Suprapubic skin (tissue), 4 donors: ENCODE results near the gene DHX9. TPM values are rescaled to one million over a fixed set of nuclear protein-coding genes. Genes with fewer than 3 reads are reported as not detected.

Experiments
- DNase-seq, 2 donors: peaks; one replicate each; pipeline ENCODE4 v3.0.0-alpha.2; 2019; ENCODE audit warnings: low spot score in 2 of 2
- H3K27ac ChIP-seq: fragments of 200-600 bp; sonication (generic); one replicate; pipeline ENCODE4 v1.5.1; 2019
- H3K27me3 ChIP-seq: fragments of 200-600 bp; sonication (generic); one replicate; pipeline ENCODE4 v1.5.1; 2019
- H3K36me3 ChIP-seq: fragments of 200-600 bp; sonication (generic); one replicate; pipeline ENCODE4 v1.5.1; 2019
- H3K4me1 ChIP-seq: fragments of 200-600 bp; sonication (generic); one replicate; pipeline ENCODE4 v1.5.1; 2019
- H3K4me3 ChIP-seq: fragments of 200-600 bp; sonication (generic); one replicate; pipeline ENCODE4 v1.5.1; 2019; ENCODE audit warnings: mild to moderate bottlenecking
- H3K9me3 ChIP-seq: fragments of 200-600 bp; sonication (generic); one replicate; pipeline ENCODE4 v1.5.1; 2019
- CTCF ChIP-seq, 2 donors: fragments of 200-600 bp in 1 of 2; fragments of 450-650 bp in 1 of 2; sonication (generic) in 1 of 2; IDR thresholded peaks; one replicate each; pipeline ENCODE4 v1.5.1; 2016 to 2019; ENCODE audit warnings: antibody characterized with exemption in 2 of 2, mild to moderate bottlenecking in 1 of 2, moderate library complexity in 1 of 2
- EP300 ChIP-seq: sonication (generic); formaldehyde crosslinking; IDR thresholded peaks from one replicate; pipeline ENCODE4 v1.6.1; 2017; ENCODE audit warnings: antibody characterized with exemption
- POLR2A ChIP-seq, 2 donors: fragments of 450-650 bp; IDR thresholded peaks; one replicate each; pipeline ENCODE4 v1.6.1; 2017; ENCODE audit warnings: antibody characterized with exemption in 2 of 2, mild to moderate bottlenecking in 2 of 2, moderate library complexity in 2 of 2
- POLR2AphosphoS5 ChIP-seq, 3 donors: sonication (generic); formaldehyde crosslinking; IDR thresholded peaks; one replicate each; pipeline ENCODE4 v1.6.1; 2017; ENCODE audit warnings: antibody characterized with exemption in 3 of 3
- WGBS: methylation state at CpG from one replicate; pipeline ENCODE4 v1.1.5; 2018; 5-methylcytosine and 5-hydroxymethylcytosine counted together
- total RNA-seq, 4 donors: library from RNA; depleted of rRNA; stranded (reverse); fragments of >200 nt; gene quantifications; one replicate each; pipeline ENCODE4 v1.1.0, GENCODE V29; 2016

Gene DHX9
- total RNA-seq, 4 donors from 2014 or later: 59.9 to 94.7 (median 75.0) TPM

- Histone ChIP-seq H3K36me3 (peaks cover 33% of the 10 kb centered on the region), H3K27me3 (no peaks in the 10 kb centered on the region), H3K4me3 (no peak overlapping the region), H3K27ac (no peak overlapping the region), H3K9me3 (no peaks in the 10 kb centered on the region), H3K4me1 (no peaks in the 10 kb centered on the region)
- no peak for TF ChIP-seq POLR2A (IDR thresholded peaks at IDR 0.05)
- TF ChIP-seq EP300: no peak
- no peak for TF ChIP-seq POLR2AphosphoS5 (IDR thresholded peaks at IDR 0.05)
- no peak for TF ChIP-seq CTCF (IDR thresholded peaks at IDR 0.05)
- 88% methylated on average over 2 of the region's 2 CpGs for WGBS
- DNase-seq: no peak
These were observed 12.3 kb upstream of the DHX9 start for GRCh38 chr1:182826892-182827291.

- Histone ChIP-seq H3K36me3 (peaks cover 28% of the 10 kb centered on the region), H3K27ac (no peak overlapping the region), H3K9me3 (no peaks in the 10 kb centered on the region), H3K27me3 (no peaks in the 10 kb centered on the region), H3K4me3 (no peak overlapping the region), H3K4me1 (no peaks in the 10 kb centered on the region)
- no peak for DNase-seq
- TF ChIP-seq EP300 (no peak), POLR2AphosphoS5 (IDR thresholded peaks at IDR 0.05) (no peak)
- WGBS: 75% methylated on average over 5 of the region's 5 CpGs
These were observed 9.7 kb upstream of the DHX9 start for GRCh38 chr1:182829285-182829932.

- H3K36me3 ChIP-seq: peaks cover 13% of the 10 kb centered on the region
- DNase-seq: no peak
- no peak for TF ChIP-seq EP300
- TF ChIP-seq POLR2AphosphoS5 (IDR thresholded peaks at IDR 0.05): no peak
- no peak for TF ChIP-seq POLR2A (IDR thresholded peaks at IDR 0.05)
- no peak for TF ChIP-seq CTCF (IDR thresholded peaks at IDR 0.05)
- H3K9me3 ChIP-seq: no peaks in the 10 kb centered on the region
- H3K27ac ChIP-seq: no peak overlapping the region
- no peak overlapping the region for H3K4me3 ChIP-seq
- no peaks in the 10 kb centered on the region for H3K27me3 ChIP-seq
- no peaks in the 10 kb centered on the region for H3K4me1 ChIP-seq
These were observed 5.9 kb upstream of the DHX9 start for GRCh38 chr1:182833271-182833670.

- H3K27me3 ChIP-seq: no peaks in the 10 kb centered on the region
- no peak for DNase-seq
- H3K9me3 ChIP-seq: no peaks in the 10 kb centered on the region
- no peak overlapping the region for H3K27ac ChIP-seq
- TF ChIP-seq POLR2A (IDR thresholded peaks at IDR 0.05) (no peak), EP300 (no peak), POLR2AphosphoS5 (IDR thresholded peaks at IDR 0.05) (no peak), CTCF (IDR thresholded peaks at IDR 0.05) (no peak)
- peaks cover 3% of the 10 kb centered on the region for H3K36me3 ChIP-seq
- no peak overlapping the region for H3K4me3 ChIP-seq
- WGBS: 97% methylated on average over 2 of the region's 2 CpGs
- H3K4me1 ChIP-seq: peaks cover 5% of the 10 kb centered on the region
These were observed 4.8 kb upstream of the DHX9 start for GRCh38 chr1:182834326-182834725.

GRCh38 chr1:182835806-182836205 is 3.3 kb upstream of the DHX9 start:
- Histone ChIP-seq H3K4me3 (no peak overlapping the region), H3K27ac (no peak overlapping the region), H3K27me3 (no peaks in the 10 kb centered on the region), H3K9me3 (no peaks in the 10 kb centered on the region), H3K4me1 (peaks cover 11% of the 10 kb centered on the region), H3K36me3 (peaks cover 3% of the 10 kb centered on the region)
- no peak for DNase-seq
- 89% methylated on average over 10 of the region's 10 CpGs for WGBS
- TF ChIP-seq POLR2A (IDR thresholded peaks at IDR 0.05): no peak
- no peak for TF ChIP-seq CTCF (IDR thresholded peaks at IDR 0.05)
- no peak for TF ChIP-seq EP300
- TF ChIP-seq POLR2AphosphoS5 (IDR thresholded peaks at IDR 0.05): no peak
